H1 (cell line): ENCODE measurements around the gene AGRP. TPM values are rescaled to one million over a fixed set of nuclear protein-coding genes. Genes with fewer than 3 reads are reported as not detected.

Source experiments
- KDM5A ChIP-seq: fragments of 200-600 bp; IDR thresholded peaks from 2 replicates; pipeline ENCODE4 v1.7.1; 2012; ENCODE audit warnings: mild to moderate bottlenecking, low read length, inconsistent platforms, mixed read lengths
- TEAD4 ChIP-seq: IDR thresholded peaks from 2 replicates; pipeline ENCODE4 v1.6.1; 2012; ENCODE audit warnings: low read depth, low read length, inconsistent platforms, mixed read lengths
- polyA plus RNA-seq, 7 experiments: library from polyadenylated mRNA; depleted of rRNA in 3 of 7; stranded (reverse) in 5 of 7; unstranded in 2 of 7; fragments of >200 nt in 5 of 7; fragments of 200-250 nt in 2 of 7; gene quantifications; 1 replicate in 5 of 7; 2 replicates in 1 of 7; 4 replicates in 1 of 7; pipeline versions ENCODE4 v1.2.1 to v1.2.3, GENCODE V29; 2011 to 2013; ENCODE audit warnings: missing spikeins in 2 of 7, mixed read lengths in 2 of 7
- total RNA-seq: library from RNA; stranded (reverse); fragmentation: NEBNext Ultra II Directional; extraction: Animal tissue kit (Norgen Biotek cat#: 25700); gene quantifications from 2 replicates; pipeline ENCODE4 v1.2.1, GENCODE V29; 2021

AGRP gene
- total and polyA plus RNA-seq, 2 of the 8 experiments (the other 6 are each of a cell fraction or from before 2014, with no cell fraction given) = not detected

- TF ChIP-seq TEAD4 = no peak
- no peak for TF ChIP-seq KDM5A
Observed at GRCh38 chr16:67483150-67483549, at the start of gene AGRP (continued).
